Activated naive CD8-positive, alpha-beta T cell treated with anti-CD3 and anti-CD28 coated beads, Interleukin-2, amount 50 U/mL, for 24 hours (primary cell): ENCODE measurements around the gene CLRN3.

ENCODE experiments used
- ATAC-seq: fragments of 150-1000 bp; cut with Tn5 transposase; one replicate; pipeline ENCODE4 v1.10.0; 2021
- DNase-seq: peaks from one replicate; pipeline ENCODE4 v3.0.0; 2021
- H3K27ac Mint-ChIP-seq: one replicate; pipeline ENCODE4 v1.8.0; 2021; ENCODE audit warnings: mild to moderate bottlenecking, mixed read lengths
- H3K27me3 Mint-ChIP-seq: one replicate; pipeline ENCODE4 v1.8.0; 2021; ENCODE audit warnings: mixed read lengths
- H3K36me3 Mint-ChIP-seq: one replicate; pipeline ENCODE4 v1.8.0; 2021; ENCODE audit warnings: low read depth, mixed read lengths
- H3K4me1 Mint-ChIP-seq: one replicate; pipeline ENCODE4 v1.8.0; 2021; ENCODE audit warnings: mixed read lengths
- H3K4me3 Mint-ChIP-seq: one replicate; pipeline ENCODE4 v1.8.0; 2021; ENCODE audit warnings: mild to moderate bottlenecking, moderate library complexity, mixed read lengths
- H3K9me3 Mint-ChIP-seq: one replicate; pipeline ENCODE4 v1.8.0; 2021; ENCODE audit warnings: mixed read lengths

CLRN3 gene, protein sequence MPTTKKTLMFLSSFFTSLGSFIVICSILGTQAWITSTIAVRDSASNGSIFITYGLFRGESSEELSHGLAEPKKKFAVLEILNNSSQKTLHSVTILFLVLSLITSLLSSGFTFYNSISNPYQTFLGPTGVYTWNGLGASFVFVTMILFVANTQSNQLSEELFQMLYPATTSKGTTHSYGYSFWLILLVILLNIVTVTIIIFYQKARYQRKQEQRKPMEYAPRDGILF

DNA sequence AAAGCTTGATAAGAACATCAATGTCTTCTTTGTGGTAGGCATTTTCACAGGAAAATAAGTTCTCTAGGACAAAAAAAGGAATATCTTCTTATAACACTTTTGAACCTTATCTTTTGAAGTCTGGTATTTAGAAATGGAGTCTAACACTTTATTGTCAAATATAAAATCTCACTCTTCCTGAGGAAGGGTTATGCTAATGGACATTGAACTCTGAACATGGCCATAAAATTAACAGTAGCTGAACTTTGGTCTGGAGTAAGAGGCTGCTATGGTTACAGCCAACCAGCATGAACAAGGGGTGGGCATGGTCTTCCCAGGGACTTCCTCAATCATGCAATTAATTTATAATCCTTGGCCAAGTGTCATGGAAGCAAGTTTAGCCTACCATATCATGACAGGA lies at the start of gene CLRN3:
TSS of gene CLRN3 (minus strand) at position 199 of the 400 bp plus-strand sequence. CDS start at position 42, 157 bp downstream.
- Mint-ChIP-seq H3K9me3 (peaks cover 3% of the 10 kb centered on the region), H3K27ac (no peak within 1 kb of the TSS), H3K36me3 (no peaks in the 10 kb centered on the region), H3K4me1 (no peaks in the 10 kb centered on the region), H3K4me3 (no peak within 1 kb of the TSS), H3K27me3 (peaks cover 4% of the 10 kb centered on the region)
- DNase-seq (no peak), ATAC-seq (no peak)

DNA sequence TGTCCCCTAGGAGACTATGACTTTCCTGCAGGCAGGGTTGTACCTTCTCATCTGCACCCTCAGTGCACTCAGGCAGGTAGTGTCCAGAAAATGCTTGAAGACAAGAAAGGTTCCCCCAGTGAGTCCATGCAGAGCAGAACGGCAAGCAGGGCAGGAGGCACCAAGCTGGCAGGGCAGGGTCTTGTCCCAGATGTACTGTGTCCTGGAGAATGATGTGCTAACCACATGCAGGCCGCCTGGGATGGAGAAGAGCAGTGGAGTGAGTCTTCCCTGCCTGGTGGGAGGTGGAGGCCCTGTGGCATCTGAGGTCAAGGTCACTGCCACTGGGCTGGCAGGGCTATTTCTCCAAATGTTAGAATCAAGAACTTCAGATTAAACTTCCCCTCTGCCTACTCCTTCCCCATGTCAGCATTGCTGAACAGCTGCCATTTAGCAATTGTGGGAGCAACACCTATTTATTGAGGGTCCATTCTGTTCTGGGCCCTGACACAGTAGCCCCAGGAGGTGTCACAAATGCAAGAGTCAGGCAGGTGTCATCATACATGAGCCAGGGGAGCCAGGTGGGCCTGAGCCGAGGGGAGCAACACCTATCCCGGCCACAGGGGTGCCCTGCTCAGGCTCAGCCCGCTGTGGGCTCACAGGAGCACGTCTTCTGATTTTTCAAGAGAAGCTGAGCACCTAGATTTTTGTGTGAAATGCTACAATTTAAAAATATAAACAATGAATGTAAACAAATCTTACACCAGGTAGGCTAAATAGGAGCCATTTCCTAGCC lies 48.3 kb upstream of the CLRN3 start:
- H3K27ac Mint-ChIP-seq = no peak overlapping the region
- DNase-seq (no peak), ATAC-seq (no peak)
- no peaks in the 10 kb centered on the region for H3K9me3 Mint-ChIP-seq
- H3K4me1 Mint-ChIP-seq = peaks cover 23% of the 10 kb centered on the region
- H3K36me3 Mint-ChIP-seq = no peaks in the 10 kb centered on the region
- peaks cover 20% of the 10 kb centered on the region for H3K27me3 Mint-ChIP-seq
- H3K4me3 Mint-ChIP-seq = no peak overlapping the region

DNA sequence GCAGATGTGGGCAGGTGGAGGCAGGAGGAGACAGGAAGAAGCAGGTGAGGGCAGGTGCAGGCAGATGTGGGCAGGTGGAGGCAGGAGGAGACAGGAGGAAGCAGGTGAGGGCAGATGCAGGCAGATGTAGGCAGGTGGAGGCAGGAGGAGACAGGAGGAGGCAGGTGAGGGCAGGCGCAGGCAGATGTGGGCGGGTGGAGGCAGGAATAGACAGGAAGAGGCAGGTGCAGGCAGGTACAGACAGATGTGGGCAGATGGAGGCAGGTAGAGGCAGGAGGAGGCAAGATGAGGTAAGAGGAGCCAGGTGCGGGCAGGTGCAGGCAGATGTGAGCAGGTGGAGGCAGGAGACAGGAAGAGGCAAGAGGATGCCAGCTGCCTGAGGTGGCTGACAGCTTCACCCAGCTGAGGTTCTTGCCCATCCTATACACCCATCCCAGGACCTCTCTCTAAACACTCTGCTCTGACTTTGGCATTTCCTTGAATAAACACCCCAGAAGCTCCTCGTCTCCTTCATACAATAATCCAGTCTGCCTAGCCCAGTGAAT lies 47.1 kb upstream of the CLRN3 start:
- ATAC-seq (no peak), DNase-seq (no peak)
- Mint-ChIP-seq H3K4me1 (peaks cover 12% of the 10 kb centered on the region), H3K9me3 (no peaks in the 10 kb centered on the region), H3K27ac (no peak overlapping the region), H3K27me3 (peaks cover 21% of the 10 kb centered on the region), H3K36me3 (no peaks in the 10 kb centered on the region), H3K4me3 (no peak overlapping the region)

DNA sequence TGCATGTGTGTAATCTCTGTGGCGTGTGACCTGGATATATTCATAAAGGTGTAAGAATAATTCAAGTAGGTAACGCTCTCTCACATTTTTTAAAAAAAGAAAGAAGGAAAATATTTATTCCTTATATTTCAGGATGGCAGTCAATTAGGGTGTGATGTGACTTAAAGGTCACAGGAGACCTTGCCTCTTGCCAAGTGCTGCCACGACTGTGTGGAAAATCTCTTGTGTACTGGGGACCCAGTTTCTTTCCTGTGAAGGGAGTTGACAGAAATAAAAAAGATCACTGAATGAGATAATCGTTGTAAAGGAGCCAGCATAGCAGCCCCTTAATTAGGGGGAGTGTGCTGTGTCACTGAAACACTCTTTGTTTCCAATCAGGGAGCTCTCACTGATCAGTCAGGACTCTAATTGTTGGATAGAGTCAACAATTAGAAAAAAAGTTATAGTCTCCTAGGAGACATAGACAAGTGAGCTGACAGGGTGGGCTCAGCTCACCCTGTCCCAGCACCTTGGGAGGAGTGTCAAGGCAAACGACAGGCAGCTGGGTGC lies 45.2 kb upstream of the CLRN3 start:
- no peaks in the 10 kb centered on the region for H3K9me3 Mint-ChIP-seq
- DNase-seq (no peak), ATAC-seq (no peak)
- H3K4me3 Mint-ChIP-seq = no peak overlapping the region
- H3K4me1 Mint-ChIP-seq = peaks cover 8% of the 10 kb centered on the region
- H3K27me3 Mint-ChIP-seq = peaks cover 21% of the 10 kb centered on the region
- H3K36me3 Mint-ChIP-seq = no peaks in the 10 kb centered on the region
- no peak overlapping the region for H3K27ac Mint-ChIP-seq

DNA sequence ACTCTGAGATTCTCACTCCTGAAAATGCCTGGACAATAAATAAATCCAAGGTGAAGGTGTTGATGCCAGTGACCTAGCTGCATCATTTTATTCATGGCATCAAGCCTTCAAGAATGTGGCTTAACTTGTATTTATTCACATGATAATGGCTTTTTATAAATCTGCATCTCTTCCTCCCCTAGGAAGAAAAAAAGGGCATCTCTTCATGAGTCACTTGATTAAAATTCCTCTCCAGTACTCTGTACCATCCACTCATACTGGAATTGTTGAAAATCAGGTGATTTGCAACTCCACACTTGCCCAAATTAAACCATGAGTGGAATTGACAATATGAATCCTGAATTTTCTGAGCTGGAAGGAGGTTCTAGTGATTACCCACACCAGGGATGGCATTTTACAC lies 44.3 kb upstream of the CLRN3 start:
- Mint-ChIP-seq H3K4me1 (peaks cover 3% of the 10 kb centered on the region), H3K4me3 (no peak overlapping the region), H3K9me3 (no peaks in the 10 kb centered on the region), H3K27ac (no peak overlapping the region), H3K36me3 (no peaks in the 10 kb centered on the region), H3K27me3 (peaks cover 15% of the 10 kb centered on the region)
- ATAC-seq = no peak
- no peak for DNase-seq

DNA sequence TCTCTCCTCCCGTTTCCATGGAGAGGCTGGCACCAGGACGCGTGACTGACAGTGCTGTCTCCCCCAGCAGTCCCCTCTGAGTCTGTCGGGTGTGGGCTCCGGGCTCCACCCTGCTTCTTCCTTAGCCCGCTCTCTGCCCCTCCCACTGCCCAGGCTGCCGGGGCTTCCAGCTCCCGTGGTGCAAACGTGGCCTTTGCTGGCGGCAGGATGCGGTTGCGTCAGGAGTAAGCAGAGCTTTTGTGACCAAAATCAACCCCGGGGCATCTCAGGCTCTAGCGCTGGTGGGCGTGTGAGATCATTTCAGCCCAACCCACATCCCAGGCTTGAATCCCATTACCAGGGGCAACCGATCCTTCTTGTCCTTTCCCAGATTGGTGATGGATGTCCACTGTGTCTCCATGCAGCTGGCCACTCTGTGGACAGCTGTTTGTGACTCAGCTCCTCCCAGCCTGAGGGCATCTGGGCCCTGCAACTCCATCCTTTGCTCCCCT lies 42.4 kb upstream of the CLRN3 start:
- Mint-ChIP-seq H3K4me1 (peaks cover 3% of the 10 kb centered on the region), H3K4me3 (no peak overlapping the region), H3K36me3 (no peaks in the 10 kb centered on the region), H3K27ac (no peak overlapping the region), H3K27me3 (peaks cover 15% of the 10 kb centered on the region), H3K9me3 (no peaks in the 10 kb centered on the region)
- ATAC-seq (no peak), DNase-seq (no peak)

DNA sequence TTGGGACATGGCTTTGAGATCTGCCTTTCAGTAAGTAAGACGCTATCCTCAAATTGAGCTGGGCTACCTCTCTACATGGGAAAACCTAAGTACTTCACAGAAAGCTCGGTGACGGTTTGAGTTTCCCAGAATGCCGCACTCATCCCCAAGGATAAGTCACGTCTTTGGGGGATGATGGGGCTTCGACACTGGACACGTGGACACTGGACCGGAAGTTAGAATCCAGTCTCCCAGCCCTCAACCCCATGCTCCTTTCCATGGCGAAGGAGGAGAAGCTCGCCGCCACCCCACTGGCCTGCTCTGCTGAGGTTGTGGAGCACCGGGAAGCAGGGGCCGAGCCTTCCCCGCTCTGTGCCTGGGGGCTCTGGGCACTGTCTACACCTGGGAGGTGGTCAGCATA lies 41.6 kb upstream of the CLRN3 start:
- DNase-seq (no peak), ATAC-seq (no peak)
- Mint-ChIP-seq H3K4me1 (peaks cover 3% of the 10 kb centered on the region), H3K27me3 (peaks cover 12% of the 10 kb centered on the region), H3K36me3 (no peaks in the 10 kb centered on the region), H3K9me3 (no peaks in the 10 kb centered on the region), H3K4me3 (no peak overlapping the region), H3K27ac (no peak overlapping the region)

DNA sequence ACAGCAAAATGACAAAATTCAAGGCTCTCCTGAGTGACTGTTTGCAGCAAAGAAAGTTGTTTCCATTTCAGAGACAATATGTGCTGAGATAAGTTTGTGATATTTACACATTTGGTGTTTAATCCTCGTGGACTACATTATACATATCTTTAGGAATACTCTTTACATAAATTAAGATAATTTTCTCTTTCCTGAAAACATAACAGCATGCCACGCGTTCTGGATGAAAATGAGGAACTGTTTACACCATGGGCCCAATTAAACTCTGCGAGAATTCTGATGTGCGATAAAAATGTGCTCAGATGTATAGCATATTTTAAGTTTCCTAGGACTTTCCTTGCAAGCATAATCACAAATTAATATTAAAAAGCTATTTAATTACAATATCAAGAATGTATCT lies 40.5 kb upstream of the CLRN3 start:
- peaks cover 9% of the 10 kb centered on the region for H3K27me3 Mint-ChIP-seq
- DNase-seq = no peak
- no peak overlapping the region for H3K4me3 Mint-ChIP-seq
- H3K27ac Mint-ChIP-seq = no peak overlapping the region
- no peak for ATAC-seq
- H3K9me3 Mint-ChIP-seq = no peaks in the 10 kb centered on the region
- no peaks in the 10 kb centered on the region for H3K36me3 Mint-ChIP-seq
- H3K4me1 Mint-ChIP-seq = peaks cover 3% of the 10 kb centered on the region

DNA sequence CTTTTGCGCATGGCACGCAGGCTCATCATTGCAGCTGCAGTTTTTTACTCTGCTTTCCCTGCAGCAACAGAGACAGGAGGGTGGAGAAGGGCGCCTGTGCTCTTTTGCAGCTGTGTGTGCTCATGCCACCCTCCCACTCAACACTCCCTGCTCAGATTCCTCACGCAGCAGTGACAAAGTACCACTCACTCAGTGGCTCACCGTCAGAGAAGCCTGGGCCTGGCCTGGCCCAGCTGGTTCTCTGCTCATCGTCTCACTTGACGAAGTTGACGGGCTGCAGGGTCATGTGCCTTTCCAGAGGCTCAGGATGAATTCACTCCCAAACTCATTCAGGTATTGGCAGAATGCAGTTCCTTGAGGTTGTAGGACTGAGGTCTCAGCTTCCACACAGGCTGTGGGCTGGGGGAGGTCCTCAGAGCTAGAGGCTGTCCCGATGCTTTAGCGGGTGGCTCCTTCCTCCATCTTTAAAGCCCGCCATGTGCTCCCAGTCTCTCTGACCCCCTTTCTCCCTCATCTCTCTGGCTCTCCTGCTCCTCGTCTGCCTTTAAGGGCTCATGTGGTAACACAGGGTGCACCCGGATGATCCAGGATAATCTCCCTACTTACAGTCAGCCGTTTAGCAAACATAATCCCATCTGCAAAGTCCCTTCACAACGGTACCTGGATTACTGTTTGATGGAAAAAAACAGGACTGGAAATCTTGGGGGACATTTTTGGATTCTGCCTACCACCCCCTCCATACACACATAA lies 40.0 kb upstream of the CLRN3 start:
- Mint-ChIP-seq H3K9me3 (no peaks in the 10 kb centered on the region), H3K4me1 (no peaks in the 10 kb centered on the region), H3K27me3 (peaks cover 7% of the 10 kb centered on the region), H3K4me3 (no peak overlapping the region), H3K36me3 (no peaks in the 10 kb centered on the region), H3K27ac (no peak overlapping the region)
- DNase-seq (no peak), ATAC-seq (no peak)

DNA sequence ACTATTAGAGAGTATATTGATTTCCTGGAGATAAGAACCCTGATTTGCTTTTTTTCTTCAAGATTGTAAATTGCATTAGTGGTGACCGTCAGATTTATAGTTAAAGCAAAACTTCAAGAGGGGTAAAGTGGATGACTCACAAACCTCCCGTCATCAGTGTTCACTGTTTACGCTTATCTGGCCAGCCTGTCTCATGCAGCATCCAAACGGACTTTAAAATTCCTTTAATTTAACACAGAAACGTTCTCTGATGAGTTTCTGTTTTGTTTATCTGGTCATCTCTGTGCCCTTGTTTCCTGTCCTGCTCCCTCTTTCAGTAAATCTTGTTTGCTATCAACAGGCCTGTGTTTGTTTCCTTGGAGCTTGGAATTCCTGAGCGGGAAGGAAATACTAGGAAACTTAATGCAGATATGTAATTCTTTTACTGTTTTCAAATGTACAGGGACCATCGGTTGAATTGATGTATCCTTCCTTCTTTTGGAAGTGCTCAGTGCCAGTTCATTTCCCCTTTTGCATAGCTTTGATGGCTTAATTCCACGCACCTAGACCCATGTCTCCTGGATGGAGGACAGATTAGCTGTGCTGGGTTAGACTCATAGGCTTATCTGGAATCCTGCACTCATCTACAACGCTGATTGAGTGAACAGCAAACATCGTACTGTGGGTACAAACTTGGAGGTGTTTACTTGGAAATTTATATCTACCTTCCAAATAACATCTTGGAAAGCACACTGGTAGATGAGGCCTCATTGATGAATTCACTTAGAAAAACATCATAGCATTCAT lies 35.5 kb upstream of the CLRN3 start:
- Mint-ChIP-seq H3K36me3 (no peaks in the 10 kb centered on the region), H3K4me3 (no peak overlapping the region), H3K27ac (no peak overlapping the region), H3K4me1 (no peaks in the 10 kb centered on the region), H3K27me3 (no peaks in the 10 kb centered on the region), H3K9me3 (no peaks in the 10 kb centered on the region)
- DNase-seq = no peak
- ATAC-seq = no peak

DNA sequence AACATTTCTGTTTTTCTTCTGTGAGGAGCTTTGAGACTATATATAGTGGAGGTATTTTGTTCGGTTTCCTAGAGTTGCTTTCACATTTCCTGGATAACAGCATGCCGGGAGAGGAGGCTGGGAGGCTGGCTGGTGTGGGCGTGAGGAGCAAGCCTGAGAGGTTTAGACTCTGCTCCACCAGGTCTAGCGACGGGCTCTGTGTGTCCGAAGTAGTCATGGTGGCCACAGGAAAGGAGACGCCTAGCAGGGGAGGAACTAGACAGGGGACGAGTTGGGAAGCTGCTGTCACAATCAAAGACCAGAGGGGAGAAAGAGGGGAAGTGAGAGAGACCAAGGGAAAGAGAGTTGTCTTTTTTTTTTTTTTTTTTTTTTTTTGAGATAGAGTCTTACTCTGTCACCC lies 33.7 kb upstream of the CLRN3 start:
- DNase-seq (no peak), ATAC-seq (no peak)
- no peaks in the 10 kb centered on the region for H3K36me3 Mint-ChIP-seq
- H3K9me3 Mint-ChIP-seq = no peaks in the 10 kb centered on the region
- no peaks in the 10 kb centered on the region for H3K4me1 Mint-ChIP-seq
- no peak overlapping the region for H3K4me3 Mint-ChIP-seq
- no peak overlapping the region for H3K27ac Mint-ChIP-seq
- no peaks in the 10 kb centered on the region for H3K27me3 Mint-ChIP-seq

DNA sequence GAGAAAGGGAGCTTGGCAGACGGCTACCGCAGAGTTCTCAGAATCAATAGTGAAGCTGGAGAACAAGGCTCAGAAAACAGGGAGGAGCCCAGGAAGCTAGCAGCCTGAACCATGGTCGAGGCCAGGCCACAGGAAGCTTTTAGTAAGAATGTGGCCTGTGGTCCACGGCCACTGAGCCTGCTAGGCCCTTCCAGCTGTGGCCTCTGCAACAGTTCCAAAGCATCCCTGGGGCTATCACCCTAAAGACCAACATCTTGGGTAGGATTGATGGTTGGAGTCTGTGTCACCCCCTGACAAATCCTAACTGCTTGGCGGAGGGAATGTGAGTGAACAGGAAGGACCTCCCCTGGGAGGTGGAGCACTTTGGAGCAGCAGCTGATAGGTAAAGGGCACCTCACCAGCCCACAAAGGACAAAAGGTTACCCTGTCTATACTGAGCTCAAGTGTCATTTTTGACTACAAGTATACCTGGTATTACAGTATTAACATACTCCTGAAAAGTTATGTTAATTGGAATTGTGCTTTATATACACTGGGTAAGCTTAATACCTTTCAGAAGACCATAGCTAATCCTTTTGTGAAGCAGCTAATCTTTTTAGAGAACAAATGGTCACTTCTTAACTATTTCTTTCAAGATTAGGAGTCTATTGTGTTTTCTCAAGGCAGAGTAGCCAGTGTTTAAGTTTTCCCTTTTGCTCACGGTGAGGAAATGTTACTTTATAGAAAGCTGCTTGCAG lies 32.9 kb upstream of the CLRN3 start:
- DNase-seq (no peak), ATAC-seq (no peak)
- H3K27me3 Mint-ChIP-seq = no peaks in the 10 kb centered on the region
- H3K36me3 Mint-ChIP-seq = no peaks in the 10 kb centered on the region
- no peak overlapping the region for H3K4me3 Mint-ChIP-seq
- H3K4me1 Mint-ChIP-seq = no peaks in the 10 kb centered on the region
- no peak overlapping the region for H3K27ac Mint-ChIP-seq
- no peaks in the 10 kb centered on the region for H3K9me3 Mint-ChIP-seq

DNA sequence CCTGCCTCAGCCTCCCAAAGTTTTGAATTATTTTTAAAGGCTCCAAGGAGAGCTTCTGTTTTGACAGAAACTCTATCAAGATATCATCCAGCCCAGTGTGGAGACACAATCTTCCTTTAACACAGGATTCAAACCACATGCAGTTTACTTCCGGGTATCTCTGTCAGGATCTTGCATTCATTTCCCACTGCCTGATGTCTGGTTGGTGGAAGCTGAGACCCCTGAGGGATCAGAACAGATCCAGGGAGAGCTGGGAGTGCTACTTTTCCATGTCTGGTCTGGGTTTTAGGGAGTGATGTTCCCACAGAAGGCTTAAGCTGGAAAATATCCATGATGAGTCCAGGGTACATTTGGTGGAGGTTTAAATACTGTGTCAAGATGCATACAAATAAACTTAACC lies 30.9 kb upstream of the CLRN3 start:
- Mint-ChIP-seq H3K4me3 (no peak overlapping the region), H3K4me1 (peaks cover 11% of the 10 kb centered on the region), H3K36me3 (no peaks in the 10 kb centered on the region), H3K27me3 (no peaks in the 10 kb centered on the region), H3K27ac (no peak overlapping the region), H3K9me3 (no peaks in the 10 kb centered on the region)
- no peak for ATAC-seq
- no peak for DNase-seq
